Measurements from ENCODE around the gene TRAT1.

DNA sequence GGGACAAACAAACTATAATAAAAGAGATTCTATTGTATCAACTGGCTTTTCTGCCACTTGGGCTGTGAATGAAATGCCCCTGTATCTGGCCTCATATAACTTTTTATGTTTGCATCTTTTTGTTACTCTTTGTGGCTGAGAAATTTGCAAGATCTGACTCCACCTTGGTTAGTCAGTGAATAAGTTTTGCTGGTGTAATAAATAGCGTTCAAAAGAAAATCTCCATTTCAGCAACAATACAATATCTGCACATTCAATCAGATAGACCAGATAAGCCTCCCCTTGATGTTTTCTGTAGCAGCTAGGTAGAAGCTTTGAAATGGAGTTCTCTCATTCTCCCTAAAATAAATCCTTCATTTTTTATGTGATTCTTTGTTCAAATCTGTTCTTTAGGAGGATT, 12.0 kb downstream of the TRAT1 start:
- TF ChIP-seq, protein P1, sequence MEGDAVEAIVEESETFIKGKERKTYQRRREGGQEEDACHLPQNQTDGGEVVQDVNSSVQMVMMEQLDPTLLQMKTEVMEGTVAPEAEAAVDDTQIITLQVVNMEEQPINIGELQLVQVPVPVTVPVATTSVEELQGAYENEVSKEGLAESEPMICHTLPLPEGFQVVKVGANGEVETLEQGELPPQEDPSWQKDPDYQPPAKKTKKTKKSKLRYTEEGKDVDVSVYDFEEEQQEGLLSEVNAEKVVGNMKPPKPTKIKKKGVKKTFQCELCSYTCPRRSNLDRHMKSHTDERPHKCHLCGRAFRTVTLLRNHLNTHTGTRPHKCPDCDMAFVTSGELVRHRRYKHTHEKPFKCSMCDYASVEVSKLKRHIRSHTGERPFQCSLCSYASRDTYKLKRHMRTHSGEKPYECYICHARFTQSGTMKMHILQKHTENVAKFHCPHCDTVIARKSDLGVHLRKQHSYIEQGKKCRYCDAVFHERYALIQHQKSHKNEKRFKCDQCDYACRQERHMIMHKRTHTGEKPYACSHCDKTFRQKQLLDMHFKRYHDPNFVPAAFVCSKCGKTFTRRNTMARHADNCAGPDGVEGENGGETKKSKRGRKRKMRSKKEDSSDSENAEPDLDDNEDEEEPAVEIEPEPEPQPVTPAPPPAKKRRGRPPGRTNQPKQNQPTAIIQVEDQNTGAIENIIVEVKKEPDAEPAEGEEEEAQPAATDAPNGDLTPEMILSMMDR (conservative IDR thresholded peaks at IDR 0.05): no peak
- TF ChIP-seq ZFX (IDR thresholded peaks at IDR 0.05): no peak

Measured in C4-2B (cell line).